Rectal smooth muscle tissue (tissue), 1 donor: ENCODE data around the gene GREB1L.

ENCODE experiments used
- H3K27ac ChIP-seq: one replicate; pipeline ENCODE4 v1.7.0; 2013; ENCODE audit warnings: low read depth, low read length, inconsistent platforms
- H3K27me3 ChIP-seq: one replicate; pipeline ENCODE4 v1.7.0; 2013; ENCODE audit warnings: low read length; ENCODE audit not compliant: control insufficient read depth, insufficient read depth
- H3K36me3 ChIP-seq: one replicate; pipeline ENCODE4 v1.7.0; 2013; ENCODE audit warnings: low read length; ENCODE audit not compliant: control insufficient read depth, insufficient read depth
- H3K4me1 ChIP-seq: one replicate; pipeline ENCODE4 v1.7.0; 2013; ENCODE audit warnings: low read length; ENCODE audit not compliant: control insufficient read depth, insufficient read depth
- H3K4me3 ChIP-seq: one replicate; pipeline ENCODE4 v1.7.0; 2013; ENCODE audit warnings: low read length
- H3K9ac ChIP-seq: one replicate; pipeline ENCODE4 v1.7.0; 2013; ENCODE audit warnings: low read length

GREB1L gene

DNA sequence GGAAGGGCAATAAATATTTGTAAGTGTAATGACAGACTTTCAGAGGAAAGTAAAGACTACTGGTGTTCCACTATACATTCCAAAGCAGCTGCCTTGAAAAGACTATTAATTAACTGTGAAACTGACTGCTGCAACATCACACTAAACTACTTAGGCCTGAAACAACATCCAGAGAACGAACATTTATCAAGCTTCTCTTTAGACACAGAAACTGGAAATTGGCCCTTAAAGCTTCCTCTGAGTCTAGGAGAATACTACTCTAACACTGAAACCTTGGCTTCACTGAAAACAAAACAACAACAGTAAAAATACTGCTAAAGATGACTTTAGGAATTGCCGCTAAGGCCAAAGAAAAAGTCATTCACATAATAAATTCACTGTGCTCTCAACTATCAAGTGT, 283.9 kb downstream of the GREB1L start:
- H3K4me3 ChIP-seq: no peak overlapping the region
- no peaks in the 10 kb centered on the region for H3K27me3 ChIP-seq
- H3K27ac ChIP-seq: no peak overlapping the region
- H3K36me3 ChIP-seq: peaks cover 4% of the 10 kb centered on the region
- H3K4me1 ChIP-seq: no peaks in the 10 kb centered on the region
- H3K9ac ChIP-seq: no peak overlapping the region

DNA sequence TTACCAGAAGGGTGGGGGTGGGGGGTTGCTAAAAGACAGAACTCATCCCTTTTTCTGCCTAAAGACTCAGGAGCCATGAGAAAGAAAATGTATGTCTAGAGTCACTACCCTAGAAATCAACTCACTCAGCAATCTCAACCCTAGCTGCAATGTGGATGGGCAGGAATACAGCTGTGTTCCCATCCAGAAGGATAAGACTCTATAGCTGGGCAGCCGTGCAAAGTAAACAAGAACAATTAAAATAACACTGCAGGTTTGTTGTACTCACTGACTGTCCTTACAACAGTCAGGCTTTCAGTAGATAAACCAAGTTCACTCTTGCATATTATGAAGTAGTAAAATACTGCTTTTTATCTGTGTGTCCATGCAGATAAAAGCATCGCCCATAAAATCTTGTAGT, 284.4 kb downstream of the GREB1L start:
- Histone ChIP-seq H3K9ac (no peak overlapping the region), H3K4me1 (no peaks in the 10 kb centered on the region), H3K4me3 (no peak overlapping the region), H3K27ac (no peak overlapping the region), H3K27me3 (no peaks in the 10 kb centered on the region), H3K36me3 (peaks cover 6% of the 10 kb centered on the region)

DNA sequence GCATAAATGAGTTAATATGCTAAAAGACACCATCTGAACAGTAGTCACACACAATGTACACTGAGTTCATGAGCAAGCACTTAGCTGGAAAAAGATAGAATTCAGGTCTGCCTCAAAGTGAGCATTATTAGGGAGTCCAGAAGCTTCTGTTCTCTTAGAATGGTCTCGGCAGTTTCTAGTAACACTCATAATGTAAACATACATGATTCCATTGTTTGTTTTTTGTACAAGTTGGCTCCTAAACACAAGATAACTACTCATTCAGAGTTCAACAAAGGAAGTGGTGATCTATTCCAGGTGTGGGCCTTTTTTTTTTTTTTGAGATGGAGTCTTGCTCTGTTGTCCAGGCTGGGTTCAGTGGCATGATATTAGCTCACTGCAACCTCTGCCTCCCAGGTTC, 292.3 kb downstream of the GREB1L start:
- no peak overlapping the region for H3K4me3 ChIP-seq

DNA sequence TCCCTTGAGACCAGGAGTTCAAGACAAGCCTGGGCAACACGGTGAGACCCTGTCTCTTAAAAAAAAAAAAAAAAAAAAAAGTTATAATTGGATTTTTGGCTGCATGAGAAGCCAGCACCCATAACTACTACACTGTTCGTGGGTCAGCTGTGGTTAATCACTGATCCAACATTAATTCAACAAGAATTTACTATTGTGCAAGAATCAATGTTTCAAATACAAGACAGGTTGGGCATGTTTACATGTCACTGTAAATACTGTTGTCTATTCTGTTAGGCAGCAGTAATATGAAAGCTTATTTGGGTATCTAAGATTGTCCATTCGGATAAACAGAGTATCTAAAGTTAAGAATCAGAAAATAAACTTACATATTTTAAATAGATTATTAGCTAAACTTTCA, 296.2 kb downstream of the GREB1L start:
- Histone ChIP-seq H3K36me3 (peaks cover 7% of the 10 kb centered on the region), H3K4me3 (no peak overlapping the region), H3K4me1 (no peaks in the 10 kb centered on the region), H3K27ac (no peak overlapping the region), H3K27me3 (no peaks in the 10 kb centered on the region), H3K9ac (no peak overlapping the region)

More for the DNA sequence above, 292.3 kb downstream of the GREB1L start:
- Histone ChIP-seq H3K4me1 (no peaks in the 10 kb centered on the region), H3K27ac (no peak overlapping the region), H3K27me3 (no peaks in the 10 kb centered on the region), H3K9ac (no peak overlapping the region), H3K36me3 (peaks cover 10% of the 10 kb centered on the region)

DNA sequence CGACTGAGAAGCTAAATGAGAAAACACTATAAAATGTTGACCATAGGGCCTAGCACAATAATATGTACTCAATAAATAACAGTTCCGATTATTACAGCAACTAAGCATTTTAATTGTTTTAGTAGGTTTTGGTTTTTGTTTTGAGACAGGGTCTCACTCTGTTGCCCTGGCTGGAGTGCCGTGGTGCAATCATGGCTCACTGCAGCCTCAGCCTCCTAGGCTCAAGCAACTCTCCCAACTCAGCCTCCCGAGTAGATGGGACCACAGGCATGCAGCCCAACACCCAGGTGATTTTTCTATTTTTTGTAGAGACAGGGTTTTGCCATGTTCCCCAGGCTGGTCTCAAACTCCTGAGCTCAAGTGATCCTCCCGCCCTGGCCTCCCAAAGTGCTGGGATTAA, 304.4 kb downstream of the GREB1L start:
- H3K27ac ChIP-seq: no peak overlapping the region
- no peaks in the 10 kb centered on the region for H3K4me1 ChIP-seq
- no peaks in the 10 kb centered on the region for H3K27me3 ChIP-seq
- no peak overlapping the region for H3K9ac ChIP-seq
- no peak overlapping the region for H3K4me3 ChIP-seq
- H3K36me3 ChIP-seq: no peaks in the 10 kb centered on the region

DNA sequence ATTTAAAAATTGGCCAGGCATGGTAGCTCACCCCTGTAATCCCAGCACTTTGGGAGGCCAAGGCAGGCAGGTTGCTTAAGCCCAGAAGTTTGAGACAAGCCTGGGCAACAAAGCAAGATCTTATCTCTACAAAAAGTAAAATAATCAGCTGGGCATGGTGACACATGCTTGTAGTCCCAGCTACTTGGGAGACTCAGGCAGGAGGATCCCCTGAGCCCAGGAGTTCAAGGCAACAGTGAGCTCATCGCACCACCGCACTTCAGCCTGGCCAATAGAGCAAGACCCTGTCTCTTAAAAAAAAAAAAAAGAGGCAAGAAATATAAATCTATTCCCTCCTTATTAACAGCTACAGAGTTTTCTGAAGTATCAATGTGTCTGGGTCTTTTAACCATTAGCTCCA, 306.6 kb downstream of the GREB1L start:
- H3K27me3 ChIP-seq: no peaks in the 10 kb centered on the region
- no peak overlapping the region for H3K9ac ChIP-seq
- no peaks in the 10 kb centered on the region for H3K4me1 ChIP-seq
- no peak overlapping the region for H3K27ac ChIP-seq
- H3K4me3 ChIP-seq: no peak overlapping the region
- peaks cover 2% of the 10 kb centered on the region for H3K36me3 ChIP-seq

DNA sequence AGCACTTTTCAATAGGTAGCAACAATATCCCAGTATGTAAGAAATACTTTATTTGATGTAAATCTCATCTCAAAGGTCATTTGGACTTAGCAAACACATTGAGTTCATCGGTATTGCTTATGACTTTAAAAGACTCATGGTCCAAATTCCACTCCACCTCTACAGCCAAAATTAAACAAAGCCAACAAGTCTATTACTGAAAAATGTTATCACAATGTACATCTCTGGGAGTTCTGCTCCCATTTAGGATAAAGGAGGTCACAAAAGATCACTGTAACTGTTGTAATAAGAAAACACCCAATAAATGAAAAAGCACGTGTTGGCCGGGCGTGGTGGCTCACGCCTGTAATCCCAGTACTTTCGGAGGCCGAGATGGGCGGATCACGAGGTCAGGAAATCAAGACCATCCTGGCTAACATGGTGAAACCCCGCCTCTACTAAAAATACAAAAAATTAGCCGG, 308.5 kb downstream of the GREB1L start:
- Histone ChIP-seq H3K27ac (no peak overlapping the region), H3K9ac (no peak overlapping the region), H3K36me3 (peaks cover 2% of the 10 kb centered on the region), H3K4me1 (no peaks in the 10 kb centered on the region), H3K27me3 (no peaks in the 10 kb centered on the region), H3K4me3 (no peak overlapping the region)

DNA sequence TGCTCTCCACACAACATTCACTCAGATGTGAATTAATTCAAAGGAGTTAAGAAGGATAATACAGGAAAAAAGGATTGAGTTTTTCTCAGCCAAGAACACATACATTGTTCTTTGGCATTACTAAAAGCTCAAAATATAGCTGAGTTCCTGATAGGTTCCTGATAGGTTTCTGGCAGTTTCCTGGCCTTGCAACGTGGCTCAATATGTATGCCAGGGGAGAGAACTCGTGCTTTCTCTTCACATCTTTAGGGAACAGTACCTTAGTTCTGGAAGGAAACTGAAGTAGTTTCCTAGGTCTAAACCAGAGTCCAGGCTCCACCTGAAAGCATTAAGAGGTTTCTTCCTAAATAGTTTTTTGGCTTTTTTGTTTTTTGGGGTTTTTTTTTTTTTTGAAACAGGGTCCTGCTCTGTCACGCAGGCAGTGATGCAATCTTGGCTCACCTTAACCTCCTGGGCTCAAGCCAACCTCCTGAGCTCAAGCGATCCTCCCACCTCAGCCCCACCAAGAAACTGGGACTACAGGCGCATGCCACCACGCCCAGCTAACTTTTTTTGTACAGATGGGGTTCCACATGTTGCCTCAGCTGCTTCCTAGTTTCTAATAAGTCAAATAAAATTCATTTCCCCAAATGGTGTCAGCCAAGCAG, 315.7 kb downstream of the GREB1L start:
- H3K36me3 ChIP-seq: peaks cover 8% of the 10 kb centered on the region
- H3K4me3 ChIP-seq: no peak overlapping the region
- H3K27me3 ChIP-seq: no peaks in the 10 kb centered on the region
- H3K4me1 ChIP-seq: no peaks in the 10 kb centered on the region
- no peak overlapping the region for H3K27ac ChIP-seq
- H3K9ac ChIP-seq: no peak overlapping the region

DNA sequence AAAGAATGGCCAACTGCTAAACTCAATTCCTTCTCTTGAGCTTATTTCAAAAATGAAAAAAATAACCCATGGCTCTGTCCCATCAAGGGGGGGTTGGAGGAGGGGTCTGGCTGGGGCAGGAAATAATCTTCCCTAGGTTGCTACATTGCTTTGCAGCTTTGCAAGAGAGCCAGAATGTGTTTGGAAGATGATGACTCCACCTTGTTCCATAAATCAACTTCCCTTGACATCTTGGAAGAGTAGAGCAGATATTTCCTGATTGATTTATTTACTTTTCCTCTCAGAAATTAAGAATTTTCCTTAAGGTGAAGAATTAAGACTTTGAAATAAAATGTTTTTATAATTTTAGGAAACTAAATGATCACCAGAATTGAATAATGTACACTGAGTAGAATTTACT, 317.2 kb downstream of the GREB1L start:
- Histone ChIP-seq H3K9ac (no peak overlapping the region), H3K4me3 (no peak overlapping the region), H3K36me3 (peaks cover 11% of the 10 kb centered on the region), H3K27me3 (no peaks in the 10 kb centered on the region), H3K4me1 (no peaks in the 10 kb centered on the region), H3K27ac (no peak overlapping the region)

DNA sequence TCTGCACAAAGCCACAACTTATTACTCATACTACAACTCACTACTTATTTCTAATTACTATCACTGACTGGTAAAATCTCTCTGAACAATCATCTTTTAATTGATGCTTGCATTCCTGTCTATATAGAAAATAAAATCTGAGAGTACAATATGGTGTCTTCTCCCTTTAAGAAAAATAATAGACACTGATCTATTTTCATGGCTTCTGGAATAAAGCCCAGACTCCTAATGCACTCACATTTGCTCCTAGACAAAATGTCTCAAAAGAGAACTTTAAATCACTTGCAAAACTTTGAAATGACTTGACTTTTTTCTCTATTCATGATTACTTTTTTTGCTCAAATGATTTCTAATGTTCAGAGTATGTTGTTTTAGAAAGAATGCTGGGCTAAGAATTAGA, 329.7 kb downstream of the GREB1L start:
- no peak overlapping the region for H3K9ac ChIP-seq
- no peak overlapping the region for H3K4me3 ChIP-seq
- no peaks in the 10 kb centered on the region for H3K27me3 ChIP-seq
- H3K4me1 ChIP-seq: no peaks in the 10 kb centered on the region
- H3K36me3 ChIP-seq: peaks cover 10% of the 10 kb centered on the region
- H3K27ac ChIP-seq: no peak overlapping the region
